PC-3 (cell line): ENCODE measurements around the gene HOXD10. TPM values are rescaled to one million over a fixed set of nuclear protein-coding genes. Genes with fewer than 3 reads are reported as not detected.

Source experiments
- ATAC-seq: fragments of 200-7000 bp; cut with Tn5 transposase; 2 replicates; pipeline ENCODE4 v1.9.1; 2020; ENCODE audit warnings: mild to moderate bottlenecking, moderate library complexity
- BruUV-seq: library from RNA; stranded (reverse); fragments of 400-500 nt; replicated peaks from 2 replicates; lab custom pipeline; 2021; lab: Mats Ljungman, UMichigan
- CTCF ChIA-PET: fragments of 300-600 bp; sonication (Branson Sonifier 250); formaldehyde crosslinking; loops from one replicate; lab custom pipeline; 2022; ENCODE audit warnings: antibody characterized with exemption; lab: Charles Lee
- POLR2A ChIA-PET: fragments of 300-600 bp; sonication (Branson Sonifier 250); formaldehyde crosslinking; loops from one replicate; lab custom pipeline; 2022; ENCODE audit warnings: antibody characterized with exemption; ENCODE audit not compliant: unreplicated experiment; lab: Charles Lee
- DNase-seq: peaks from one replicate; pipeline ENCODE4 v3.0.0-alpha.2; 2015
- H2AFZ ChIP-seq: fragments of 300-600 bp; sonication (generic); 2 replicates; pipeline ENCODE4 v1.6.0; 2016; ENCODE audit warnings: antibody characterized with exemption, low read length
- H3F3A ChIP-seq: fragments of 300-600 bp; sonication (generic); one replicate; pipeline ENCODE4 v1.6.0; 2017; ENCODE audit warnings: antibody characterized with exemption, low read length, control low read depth, mild to moderate bottlenecking; ENCODE audit not compliant: unreplicated experiment
- H3K27ac ChIP-seq: fragments of 300-600 bp; sonication (generic); 2 replicates; pipeline ENCODE4 v1.5.1; 2016; ENCODE audit warnings: mild to moderate bottlenecking, low read length
- H3K27me3 ChIP-seq: fragments of 300-600 bp; sonication (generic); 2 replicates; pipeline ENCODE4 v1.6.1; 2016; ENCODE audit warnings: low read length, mixed read lengths
- H3K36me3 ChIP-seq: fragments of 300-600 bp; sonication (generic); 2 replicates; pipeline ENCODE4 v1.6.1; 2016; ENCODE audit warnings: low read depth, mixed run types, low read length, mixed read lengths
- H3K4me1 ChIP-seq: fragments of 300-600 bp; sonication (generic); 2 replicates; pipeline ENCODE4 v1.5.1; 2016; ENCODE audit warnings: low read length; ENCODE audit not compliant: insufficient read depth
- H3K4me2 ChIP-seq: fragments of 300-600 bp; sonication (generic); 2 replicates; pipeline ENCODE4 v1.6.0; 2016; ENCODE audit warnings: low read length
- H3K4me3 ChIP-seq: fragments of 300-600 bp; sonication (generic); 2 replicates; pipeline ENCODE4 v1.5.1; 2016; ENCODE audit warnings: mild to moderate bottlenecking, low read length, mixed read lengths
- H3K79me2 ChIP-seq: fragments of 300-600 bp; sonication (generic); 2 replicates; pipeline ENCODE4 v1.6.1; 2017; ENCODE audit warnings: low read length, mixed read lengths
- H3K9ac ChIP-seq: fragments of 300-600 bp; sonication (generic); 2 replicates; pipeline ENCODE4 v1.6.0; 2016; ENCODE audit warnings: mild to moderate bottlenecking, low read length
- H3K9me2 ChIP-seq: fragments of 300-600 bp; sonication (generic); replicated peaks from 2 replicates; pipeline ENCODE4 v1.6.1; 2016; ENCODE audit warnings: mixed run types, low read length, mixed read lengths
- H3K9me3 ChIP-seq: fragments of 300-600 bp; sonication (generic); 2 replicates; pipeline ENCODE4 v1.6.1; 2016; ENCODE audit warnings: low read length, mixed read lengths
- H4K20me1 ChIP-seq: fragments of 300-600 bp; sonication (generic); 2 replicates; pipeline ENCODE4 v1.6.1; 2016; ENCODE audit warnings: low read length, mixed read lengths
- EZH2 ChIP-seq: fragments of 300-600 bp; sonication (generic); IDR thresholded peaks from one replicate; pipeline ENCODE4 v1.6.1; 2017; ENCODE audit warnings: antibody characterized with exemption, mild to moderate bottlenecking, low read length; ENCODE audit not compliant: unreplicated experiment
- EZH2phosphoT487 ChIP-seq: fragments of 300-600 bp; sonication (generic); IDR thresholded peaks from 2 replicates; pipeline ENCODE4 v1.6.1; 2018; ENCODE audit warnings: mild to moderate bottlenecking, antibody characterized with exemption, low read length, borderline replicate concordance
- intact Hi-C: fragments of 100-400 bp; cut with micrococcal nuclease; formaldehyde crosslinking; loops from 2 replicates; pipeline ENCODE4 v1.9.0; 2023
- total RNA-seq: library from RNA; depleted of rRNA; stranded (reverse); fragments of >200 nt; gene quantifications from 2 replicates; pipeline ENCODE4 v1.2.3, GENCODE V29; 2014
- TF ChIP-seq, protein P1 (sequence below): fragments of 300-600 bp; sonication (generic); conservative IDR thresholded peaks from 2 replicates; pipeline ENCODE4 v1.5.1; 2017; ENCODE audit warnings: antibody characterized with exemption, low read depth, mild to moderate bottlenecking, low read length

The HOXD10 gene
- total RNA-seq, 1 experiment from 2014 or later = not detected

DNA sequence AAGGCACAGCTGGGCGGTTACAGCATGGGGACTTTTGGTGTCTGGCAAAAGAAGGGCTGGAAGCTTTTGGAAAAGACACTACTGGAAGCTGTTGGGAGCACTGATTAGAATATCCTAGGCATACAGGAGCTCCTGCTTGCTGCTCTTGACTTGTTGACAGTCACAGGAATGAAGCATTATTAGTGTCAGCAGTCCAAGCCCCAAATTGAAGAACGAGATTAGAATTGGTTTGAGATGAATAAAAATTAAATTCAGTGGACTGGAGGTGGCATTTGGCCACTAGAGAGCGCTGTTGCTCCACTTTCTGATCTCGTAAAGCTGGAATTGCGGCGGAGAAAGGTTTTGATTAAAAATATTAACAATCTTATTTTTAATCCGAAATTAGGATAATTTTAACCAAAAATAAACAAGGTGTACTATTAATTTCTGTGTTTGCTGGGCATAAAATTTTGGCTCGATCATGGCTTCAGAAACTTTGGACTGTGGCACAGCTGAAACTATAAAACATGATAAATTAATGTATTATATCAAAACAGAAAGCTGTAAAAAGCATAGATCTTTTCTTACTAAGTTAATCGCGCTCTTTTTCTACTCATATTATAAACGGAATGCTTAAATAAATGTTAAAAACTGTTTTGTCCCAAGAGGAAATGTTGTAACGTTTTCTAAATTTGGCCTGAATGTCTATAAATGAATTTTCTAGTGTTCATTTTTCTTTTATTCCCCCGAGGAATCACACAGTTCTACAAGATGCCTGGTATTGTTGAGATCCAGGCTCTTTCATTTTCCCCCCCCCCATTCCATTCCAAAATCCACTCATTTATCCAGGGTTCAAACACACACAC is 10.6 kb downstream of the HOXD10 start:
- Histone ChIP-seq H2AFZ (peak overlapping the region; percentile 71), H3K4me1 (peaks cover 10% of the 10 kb centered on the region), H4K20me1 (no peaks in the 10 kb centered on the region), H3K9me2 (no peaks in the 10 kb centered on the region), H3K4me3 (peak overlapping the region; percentile 62), H3K4me2 (peak overlapping the region; percentile 84), H3K36me3 (no peaks in the 10 kb centered on the region; the same call in 1 of the 2 replicates), H3K9ac (no peak overlapping the region), H3F3A (no peaks in the 10 kb centered on the region), H3K27me3 (no peaks in the 10 kb centered on the region), H3K9me3 (no peaks in the 10 kb centered on the region), H3K27ac (no peak overlapping the region), H3K79me2 (no peaks in the 10 kb centered on the region)
- ChIA-PET POLR2A (no interaction called here), CTCF (interaction anchor here (0.6 to 2.4 kb wide), 13 partner anchors 190 to 1030 kb away, joined by 3 to 26 read pairs (median 6); no protein-coding TSS in a partner anchor)
- ATAC-seq (0 out of 2 replicates have a peak, but pooled peaks have one; percentile 14), DNase-seq (peak; percentile 78)
- BruUV-seq = no TSS peak
- intact Hi-C loops = loop anchor here (1.0 to 2.0 kb wide), 4 partner anchors 512 to 1020 kb away; no protein-coding TSS in a partner anchor
- no peak for TF ChIP-seq EZH2
- TF ChIP-seq, protein P1, sequence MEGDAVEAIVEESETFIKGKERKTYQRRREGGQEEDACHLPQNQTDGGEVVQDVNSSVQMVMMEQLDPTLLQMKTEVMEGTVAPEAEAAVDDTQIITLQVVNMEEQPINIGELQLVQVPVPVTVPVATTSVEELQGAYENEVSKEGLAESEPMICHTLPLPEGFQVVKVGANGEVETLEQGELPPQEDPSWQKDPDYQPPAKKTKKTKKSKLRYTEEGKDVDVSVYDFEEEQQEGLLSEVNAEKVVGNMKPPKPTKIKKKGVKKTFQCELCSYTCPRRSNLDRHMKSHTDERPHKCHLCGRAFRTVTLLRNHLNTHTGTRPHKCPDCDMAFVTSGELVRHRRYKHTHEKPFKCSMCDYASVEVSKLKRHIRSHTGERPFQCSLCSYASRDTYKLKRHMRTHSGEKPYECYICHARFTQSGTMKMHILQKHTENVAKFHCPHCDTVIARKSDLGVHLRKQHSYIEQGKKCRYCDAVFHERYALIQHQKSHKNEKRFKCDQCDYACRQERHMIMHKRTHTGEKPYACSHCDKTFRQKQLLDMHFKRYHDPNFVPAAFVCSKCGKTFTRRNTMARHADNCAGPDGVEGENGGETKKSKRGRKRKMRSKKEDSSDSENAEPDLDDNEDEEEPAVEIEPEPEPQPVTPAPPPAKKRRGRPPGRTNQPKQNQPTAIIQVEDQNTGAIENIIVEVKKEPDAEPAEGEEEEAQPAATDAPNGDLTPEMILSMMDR = peak; percentile 93

DNA sequence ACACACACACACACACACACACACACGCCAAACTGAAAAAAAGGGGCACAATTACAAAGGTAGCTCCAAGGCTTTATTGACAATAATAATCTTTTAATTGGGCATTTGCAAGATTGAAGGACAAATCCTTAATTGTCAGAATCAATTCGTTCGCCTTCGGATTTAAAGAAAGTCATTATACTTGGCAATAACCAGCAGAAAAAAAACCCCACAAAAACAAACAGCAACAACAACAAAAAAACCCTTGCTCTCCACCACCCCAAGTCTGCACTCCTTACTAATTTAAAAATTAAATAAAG is 11.1 kb downstream of the HOXD10 start:
- H4K20me1 ChIP-seq = no peaks in the 10 kb centered on the region
- ChIA-PET POLR2A (no interaction called here), CTCF (interaction anchor here (0.6 to 2.4 kb wide), 9 partner anchors 318 to 1021 kb away, joined by 3 to 26 read pairs (median 8); no protein-coding TSS in a partner anchor)
- peak overlapping the region; percentile 71 for H2AFZ ChIP-seq
- BruUV-seq = no TSS peak
- peaks cover 10% of the 10 kb centered on the region for H3K4me1 ChIP-seq
- ATAC-seq (no peak), DNase-seq (no peak)
- H3K4me3 ChIP-seq = peak overlapping the region; percentile 62; the same call in 1 of the 2 replicates
- no peaks in the 10 kb centered on the region for H3K27me3 ChIP-seq
- peak overlapping the region; percentile 84 for H3K4me2 ChIP-seq
- intact Hi-C loops = loop anchor here (1.0 to 2.0 kb wide), 4 partner anchors 511 to 1020 kb away; no protein-coding TSS in a partner anchor
- no peaks in the 10 kb centered on the region for H3K9me2 ChIP-seq
- H3K9me3 ChIP-seq = no peaks in the 10 kb centered on the region
- no peaks in the 10 kb centered on the region for H3F3A ChIP-seq
- H3K79me2 ChIP-seq = no peaks in the 10 kb centered on the region
- H3K27ac ChIP-seq = no peak overlapping the region
- H3K36me3 ChIP-seq = no peaks in the 10 kb centered on the region; the same call in 1 of the 2 replicates
- TF ChIP-seq, protein P1 = no peak
- no peak for TF ChIP-seq EZH2phosphoT487
- TF ChIP-seq EZH2 = no peak
- H3K9ac ChIP-seq = no peak overlapping the region
